DMS79 treated with DMSO at 0.1 percent for 48 hours (cell line): ENCODE data around the gene GRM3.
A peak's percentile ranks its signal among the peaks of the same experiment; 100 is the strongest.
"Not testable (repeated sequence)": the region's sequence is repeated elsewhere in the genome, so short reads cannot be mapped to it uniquely, and the experiment has no call there.

ENCODE experiments used
- DNase-seq: peaks from one replicate; lab custom pipeline; 2025; lab: John Stamatoyannopoulos, UW

GRM3 gene

GRCh38 chr7:86643561-86644281 is at the start of gene GRM3:
GRM3 (plus strand) TSS chr7:86643909; CDS start chr7:86765146, 121,237 bp downstream.
- peak; percentile 4 for DNase-seq

GRCh38 chr7:86598311-86598710 is 45.4 kb upstream of the GRM3 start:
- DNase-seq = no peak

GRCh38 chr7:86598721-86599120 is 45.0 kb upstream of the GRM3 start:
- no peak for DNase-seq

- DNase-seq = no peak
Observed at GRCh38 chr7:86600506-86601290, 43.0 kb upstream of the GRM3 start.

GRCh38 chr7:86615711-86616110 is 28.0 kb upstream of the GRM3 start:
- DNase-seq = not testable (repeated sequence)

- DNase-seq = no peak
Observed at GRCh38 chr7:86644282-86645224, 844 bp downstream of the GRM3 start.

GRCh38 chr7:86645225-86645608 is 1.5 kb downstream of the GRM3 start:
- no peak for DNase-seq

- no peak for DNase-seq
Observed at GRCh38 chr7:86645676-86646276, 2.1 kb downstream of the GRM3 start.

- DNase-seq = no peak
Observed at GRCh38 chr7:86647385-86648094, 3.8 kb downstream of the GRM3 start.

GRCh38 chr7:86648169-86648568 is 4.5 kb downstream of the GRM3 start:
- DNase-seq = no peak

- no peak for DNase-seq
Observed at GRCh38 chr7:86653919-86654659, 10.4 kb downstream of the GRM3 start.

- no peak for DNase-seq
Observed at GRCh38 chr7:86657948-86658347, 14.2 kb downstream of the GRM3 start.

GRCh38 chr7:86660950-86661462 is 17.3 kb downstream of the GRM3 start:
- DNase-seq = no peak

- no peak for DNase-seq
Observed at GRCh38 chr7:86664486-86664885, 20.8 kb downstream of the GRM3 start.

GRCh38 chr7:86664991-86665390 is 21.3 kb downstream of the GRM3 start:
- no peak for DNase-seq

GRCh38 chr7:86665669-86666068 is 22.0 kb downstream of the GRM3 start:
- DNase-seq = no peak

GRCh38 chr7:86667732-86668131 is 24.0 kb downstream of the GRM3 start:
- no peak for DNase-seq

- no peak for DNase-seq
Observed at GRCh38 chr7:86668315-86668714, 24.6 kb downstream of the GRM3 start.

GRCh38 chr7:86687831-86688230 is 44.1 kb downstream of the GRM3 start:
- DNase-seq = no peak

- DNase-seq = no peak
Observed at GRCh38 chr7:86689363-86689762, 45.7 kb downstream of the GRM3 start.
